Measurements from ENCODE around the gene TICAM1. TPM values are rescaled to one million over a fixed set of nuclear protein-coding genes. Genes with fewer than 3 reads are reported as not detected.

TICAM1 gene
- total RNA-seq, 2 donors from 2014 or later: 2.9 to 4.6 TPM

GRCh38 chr19:4803736-4804695, 27.5 kb downstream of the TICAM1 start:
- Mint-ChIP-seq H3K4me1 (no peaks in the 10 kb centered on the region), H3K4me3 (no peak overlapping the region), H3K9me3 (no peaks in the 10 kb centered on the region), H3K27me3 (ENCODE audit: insufficient read depth) (no peaks in the 10 kb centered on the region), H3K27ac (no peak overlapping the region), H3K36me3 (ENCODE audit: low read depth) (no peaks in the 10 kb centered on the region)
- Histone ChIP-seq H3K4me1 (ENCODE audit: control insufficient read depth, insufficient read depth, low read length) (no peaks in the 10 kb centered on the region), H3K9ac (ENCODE audit: extremely low read depth, low read length, poor library complexity, severe bottlenecking) (no peak overlapping the region), H3K4me3 (ENCODE audit: low read length) (no peak overlapping the region), H3K27ac (ENCODE audit: low read depth, low read length) (no peak overlapping the region), H3K9me3 (ENCODE audit: control insufficient read depth, low read length) (no peaks in the 10 kb centered on the region), H3K27me3 (ENCODE audit: control insufficient read depth, insufficient read depth, low read length, poor library complexity, severe bottlenecking) (no peaks in the 10 kb centered on the region), H3K36me3 (ENCODE audit: control insufficient read depth, insufficient read depth, low read length) (no peaks in the 10 kb centered on the region)
- TF ChIP-seq CTCF (conservative IDR thresholded peaks at IDR 0.05): peak; percentile 97
- peak; percentile 96 for DNase-seq
- WGBS, 2 experiments (ENCODE audit: insufficient coverage in 1 of 2, insufficient read length in 1 of 2): 56 to 60% methylated on average over 25 to 33 of the region's 33 CpGs

- Histone ChIP-seq H3K27ac (ENCODE audit: low read depth, low read length) (no peak overlapping the region), H3K4me3 (ENCODE audit: low read length) (no peak overlapping the region), H3K4me1 (ENCODE audit: control insufficient read depth, insufficient read depth, low read length) (no peaks in the 10 kb centered on the region), H3K36me3 (ENCODE audit: control insufficient read depth, insufficient read depth, low read length) (no peaks in the 10 kb centered on the region), H3K9ac (ENCODE audit: extremely low read depth, low read length, poor library complexity, severe bottlenecking) (no peak overlapping the region), H3K9me3 (ENCODE audit: control insufficient read depth, low read length) (no peaks in the 10 kb centered on the region), H3K27me3 (ENCODE audit: control insufficient read depth, insufficient read depth, low read length, poor library complexity, severe bottlenecking) (no peaks in the 10 kb centered on the region)
- Mint-ChIP-seq H3K4me3 (no peak overlapping the region), H3K4me1 (no peaks in the 10 kb centered on the region), H3K27me3 (ENCODE audit: insufficient read depth) (no peaks in the 10 kb centered on the region), H3K27ac (no peak overlapping the region), H3K36me3 (ENCODE audit: low read depth) (peaks cover 10% of the 10 kb centered on the region), H3K9me3 (no peaks in the 10 kb centered on the region)
- TF ChIP-seq CTCF (conservative IDR thresholded peaks at IDR 0.05): no peak
- WGBS, 2 experiments (ENCODE audit: insufficient coverage in 1 of 2, insufficient read length in 1 of 2): 83 to 87% methylated on average over 5 to 7 of the region's 7 CpGs
- DNase-seq: no peak
These were observed 28.8 kb downstream of the TICAM1 start for GRCh38 chr19:4802711-4803110.

GRCh38 chr19:4801085-4801619, 30.4 kb downstream of the TICAM1 start:
- Histone ChIP-seq H3K4me1 (ENCODE audit: control insufficient read depth, insufficient read depth, low read length) (no peaks in the 10 kb centered on the region), H3K9ac (ENCODE audit: extremely low read depth, low read length, poor library complexity, severe bottlenecking) (no peak overlapping the region), H3K9me3 (ENCODE audit: control insufficient read depth, low read length) (no peaks in the 10 kb centered on the region), H3K27me3 (ENCODE audit: control insufficient read depth, insufficient read depth, low read length, poor library complexity, severe bottlenecking) (no peaks in the 10 kb centered on the region), H3K36me3 (ENCODE audit: control insufficient read depth, insufficient read depth, low read length) (peaks cover 7% of the 10 kb centered on the region), H3K4me3 (ENCODE audit: low read length) (no peak overlapping the region), H3K27ac (ENCODE audit: low read depth, low read length) (no peak overlapping the region)
- Mint-ChIP-seq H3K27me3 (ENCODE audit: insufficient read depth) (no peaks in the 10 kb centered on the region), H3K27ac (no peak overlapping the region), H3K4me3 (no peak overlapping the region), H3K36me3 (ENCODE audit: low read depth) (peaks cover 22% of the 10 kb centered on the region), H3K9me3 (no peaks in the 10 kb centered on the region), H3K4me1 (peaks cover 1% of the 10 kb centered on the region)
- DNase-seq: no peak
- no peak for TF ChIP-seq CTCF (conservative IDR thresholded peaks at IDR 0.05)
- 86 to 96% methylated on average over 1 to 2 of the region's 3 CpGs for WGBS, 2 experiments (ENCODE audit: insufficient coverage in 1 of 2, insufficient read length in 1 of 2)
